Keratinocyte (primary cell): Measurements from ENCODE around the gene MARCHF3.

Source experiments
- CTCF ChIP-seq, 3 experiments: IDR thresholded peaks in 1 of 3; conservative IDR thresholded peaks in 1 of 3; optimal IDR thresholded peaks in 1 of 3; 2 replicates in 2 of 3; 3 replicates in 1 of 3; pipeline versions ENCODE3 to v1.5.1; 2011; ENCODE audit warnings: low read length in 3 of 3, mild to moderate bottlenecking in 3 of 3, moderate library complexity in 2 of 3, control low read depth in 1 of 3, inconsistent platforms in 1 of 3; ENCODE audit not compliant: insufficient read depth in 2 of 3; ENCODE audit errors: extremely low read depth in 1 of 3
- EZH2 ChIP-seq: IDR thresholded peaks from one replicate; pipeline ENCODE4 v1.6.1; 2012; ENCODE audit warnings: inconsistent platforms, mild to moderate bottlenecking, low read length, moderate library complexity

- TF ChIP-seq CTCF (optimal IDR thresholded peaks at IDR 0.05 in 1 of 3, IDR thresholded peaks at IDR 0.05 in 1 of 3, conservative IDR thresholded peaks at IDR 0.05 in 1 of 3; ENCODE audit: extremely low read depth in 1 of 3, insufficient read depth in 2 of 3, low read length in 3 of 3) (no peak), EZH2 (no peak)
These were observed 35.9 kb downstream of the MARCHF3 start for GRCh38 chr5:126994485-126994884.
